CD4-positive, alpha-beta T cell (primary cell): ENCODE results near the gene MAP3K5. TPM values are rescaled to one million over a fixed set of nuclear protein-coding genes. Genes with fewer than 3 reads are reported as not detected.

Experiments used
- ATAC-seq: fragments of 200-7000 bp; cut with Tn5 transposase; one replicate; pipeline ENCODE4 v1.10.0; 2022; ENCODE audit warnings: mild to moderate bottlenecking; ENCODE audit not compliant: poor library complexity
- CTCF ChIA-PET: fragments of 350-600 bp; sonication (Branson Sonifier 250); formaldehyde crosslinking; loops from one replicate; lab custom pipeline; 2021; ENCODE audit warnings: antibody characterized with exemption, inconsistent platforms; lab: Charles Lee
- POLR2A ChIA-PET: fragments of 350-600 bp; sonication (Branson Sonifier 250); formaldehyde crosslinking; loops from one replicate; lab custom pipeline; 2021; ENCODE audit warnings: antibody characterized with exemption, inconsistent platforms; lab: Charles Lee
- DNase-seq, 14 experiments: peaks; one replicate each; pipeline ENCODE4 v3.0.0-alpha.2; 2013 to 2020; ENCODE audit warnings: mixed read lengths in 2 of 14
- H3K27ac ChIP-seq, 2 donors: one replicate each; pipeline versions ENCODE4 v1.5.1 to v1.7.0; 2013; ENCODE audit warnings: low read length in 2 of 2, low read depth in 1 of 2, mild to moderate bottlenecking in 1 of 2
- H3K27me3 ChIP-seq, 2 experiments: 1 replicate in 1 of 2; 2 replicates in 1 of 2; pipeline versions ENCODE4 v1.6.1 to v1.7.0; 2013; ENCODE audit warnings: low read length in 2 of 2, control low read depth in 1 of 2, mild to moderate bottlenecking in 1 of 2, moderate library complexity in 1 of 2; ENCODE audit not compliant: insufficient read depth in 2 of 2, control insufficient read depth in 1 of 2
- H3K36me3 ChIP-seq: one replicate; pipeline ENCODE4 v1.6.1; 2013; ENCODE audit warnings: low read length, control low read depth; ENCODE audit not compliant: insufficient read depth
- H3K4me1 ChIP-seq: one replicate; pipeline ENCODE4 v1.6.1; 2013; ENCODE audit warnings: low read length, control low read depth; ENCODE audit not compliant: insufficient read depth
- H3K4me3 ChIP-seq: one replicate; pipeline ENCODE4 v1.5.1; 2013; ENCODE audit warnings: mild to moderate bottlenecking, low read length, moderate library complexity
- H3K9me3 ChIP-seq, 2 experiments: 1 replicate in 1 of 2; 2 replicates in 1 of 2; pipeline versions ENCODE4 v1.6.1 to v1.7.0; 2013; ENCODE audit warnings: low read length in 2 of 2, mild to moderate bottlenecking in 2 of 2, control low read depth in 1 of 2, moderate library complexity in 1 of 2; ENCODE audit not compliant: control insufficient read depth in 1 of 2, insufficient read depth in 1 of 2
- H3K27ac Mint-ChIP-seq: one replicate; pipeline ENCODE4 v1.8.0; 2020; ENCODE audit warnings: mixed read lengths
- H3K27me3 Mint-ChIP-seq: one replicate; pipeline ENCODE4 v1.8.0; 2021; ENCODE audit warnings: mixed read lengths
- H3K36me3 Mint-ChIP-seq: one replicate; pipeline ENCODE4 v1.8.0; 2021; ENCODE audit warnings: low read depth, mixed read lengths
- H3K4me1 Mint-ChIP-seq: one replicate; pipeline ENCODE4 v1.8.0; 2021; ENCODE audit warnings: low read depth, mixed read lengths
- H3K4me3 Mint-ChIP-seq: one replicate; pipeline ENCODE4 v1.8.0; 2020; ENCODE audit warnings: mild to moderate bottlenecking, mixed read lengths
- H3K9me3 Mint-ChIP-seq: one replicate; pipeline ENCODE4 v1.8.0; 2020; ENCODE audit warnings: mixed read lengths
- CTCF ChIP-seq: fragments of 200-600 bp; IDR thresholded peaks from one replicate; pipeline ENCODE4 v1.8.0; 2022; ENCODE audit warnings: antibody characterized with exemption, mild to moderate bottlenecking
- intact Hi-C, 2 experiments: fragments of 100-400 bp; cut with DNase I in 1 of 2; cut with micrococcal nuclease in 1 of 2; formaldehyde crosslinking; loops; one replicate each; pipeline versions ENCODE4 v1.15.1 to v1.9.0; 2023 to 2025; cut with DNase I, micrococcal nuclease
- total RNA-seq, 174 experiments: library from RNA in 2 of 174; stranded (reverse) in 2 of 174; gene quantifications; one replicate each; pipeline ENCODE4 v1.2.3 and lab custom pipeline; 2021 to 2026

Gene MAP3K5
- total RNA-seq, 2 experiments from 2014 or later = 12.9 to 14.1 TPM

- DNase-seq (no peak), ATAC-seq (no peak)
- Histone ChIP-seq H3K4me3 (no peak overlapping the region), H3K27me3 (no peaks in the 10 kb centered on the region), H3K36me3 (no peaks in the 10 kb centered on the region), H3K9me3 (no peaks in the 10 kb centered on the region), H3K4me1 (peaks cover 18% of the 10 kb centered on the region), H3K27ac (no peak overlapping the region)
- H3K27me3 Mint-ChIP-seq = no peaks in the 10 kb centered on the region
- H3K27ac Mint-ChIP-seq = no peak overlapping the region
- H3K4me3 Mint-ChIP-seq = no peak overlapping the region
- no peak for TF ChIP-seq CTCF
- no peaks in the 10 kb centered on the region for H3K36me3 Mint-ChIP-seq
- ChIA-PET POLR2A (no interaction called here), CTCF (interaction anchor here (1.4 to 5.1 kb wide), 2 partner anchors 27 to 47 kb away, joined by 3 to 44 read pairs; partner anchors contain the start of gene MAP3K5)
- peaks cover 52% of the 10 kb centered on the region for H3K4me1 Mint-ChIP-seq
- intact Hi-C loops = no loop called here
- no peaks in the 10 kb centered on the region for H3K9me3 Mint-ChIP-seq
These were observed 47.0 kb downstream of the MAP3K5 start for GRCh38 chr6:136745300-136745699.

- Mint-ChIP-seq H3K27ac (no peak overlapping the region), H3K36me3 (no peaks in the 10 kb centered on the region), H3K9me3 (no peaks in the 10 kb centered on the region), H3K4me3 (no peak overlapping the region), H3K4me1 (peaks cover 52% of the 10 kb centered on the region), H3K27me3 (no peaks in the 10 kb centered on the region)
- peaks cover 15% of the 10 kb centered on the region for H3K4me1 ChIP-seq
- H3K4me3 ChIP-seq = no peak overlapping the region
- ChIA-PET POLR2A (interaction anchor here (0.6 kb wide), 1 partner anchor 49 kb away, joined by 3 read pairs; no protein-coding TSS in a partner anchor), CTCF (interaction anchor here (1.4 to 5.1 kb wide), 2 partner anchors 27 to 47 kb away, joined by 3 to 44 read pairs; partner anchors contain the start of gene MAP3K5)
- no peak for TF ChIP-seq CTCF
- ATAC-seq (no peak), DNase-seq (no peak)
- H3K9me3 ChIP-seq = no peaks in the 10 kb centered on the region
- no peaks in the 10 kb centered on the region for H3K36me3 ChIP-seq
- intact Hi-C loops = no loop called here
- H3K27ac ChIP-seq = no peak overlapping the region
- H3K27me3 ChIP-seq = no peaks in the 10 kb centered on the region
These were observed 47.4 kb downstream of the MAP3K5 start for GRCh38 chr6:136744889-136745288.

DNA sequence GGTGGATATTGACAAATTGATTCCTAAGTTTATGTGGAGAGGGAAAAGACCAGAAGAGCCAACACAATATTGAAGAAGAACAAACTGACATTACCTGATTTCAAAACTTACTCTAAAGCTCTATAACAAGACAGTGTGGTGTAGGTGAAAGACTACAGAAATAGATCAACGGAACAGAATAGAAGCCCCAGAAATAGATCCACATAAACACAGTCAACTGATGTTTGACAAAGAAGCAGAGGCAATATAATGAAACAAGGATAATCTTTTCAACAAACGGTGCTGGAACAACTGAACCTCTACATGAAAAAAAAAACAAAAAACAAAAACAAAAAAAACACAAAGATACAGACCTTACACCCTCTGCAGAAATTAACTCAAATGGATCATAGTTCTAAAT lies 50.2 kb downstream of the MAP3K5 start:
- no peak overlapping the region for H3K4me3 Mint-ChIP-seq
- H3K36me3 Mint-ChIP-seq = no peaks in the 10 kb centered on the region
- ATAC-seq = no peak
- intact Hi-C loops = no loop called here
- ChIA-PET CTCF (interaction anchor here (1.1 to 5.2 kb wide), 2 partner anchors 50 to 98 kb away, joined by 3 to 52 read pairs; partner anchors contain the start of gene MAP3K5), POLR2A (interaction anchor here (1.1 kb wide), 1 partner anchor 50 kb away, joined by 4 read pairs; the partner anchor contains the start of gene MAP3K5)
- Histone ChIP-seq H3K27me3 (no peaks in the 10 kb centered on the region), H3K27ac (no peak overlapping the region), H3K36me3 (no peaks in the 10 kb centered on the region), H3K9me3 (no peaks in the 10 kb centered on the region), H3K4me3 (no peak overlapping the region), H3K4me1 (peaks cover 21% of the 10 kb centered on the region)
- no peak for DNase-seq
- TF ChIP-seq CTCF = no peak
- H3K4me1 Mint-ChIP-seq = peaks cover 46% of the 10 kb centered on the region
- no peaks in the 10 kb centered on the region for H3K27me3 Mint-ChIP-seq
- no peak overlapping the region for H3K27ac Mint-ChIP-seq
- H3K9me3 Mint-ChIP-seq = no peaks in the 10 kb centered on the region
